Pulmonary artery endothelial cell (primary cell): ENCODE data around the gene DYNLT3. TPM values are rescaled to one million over a fixed set of nuclear protein-coding genes. Genes with fewer than 3 reads are reported as not detected.

ENCODE experiments used
- DNase-seq: peaks from one replicate; pipeline ENCODE4 v3.0.0-alpha.2; 2011; ENCODE audit warnings: low read depth, low spot score
- total RNA-seq: library from RNA; depleted of rRNA; stranded (reverse); fragments of >200 nt; gene quantifications from 2 replicates; pipeline ENCODE4 v1.2.3, GENCODE V29; 2014

Gene DYNLT3
- total RNA-seq, 1 donor from 2014 or later = 32.3 TPM

DNA sequence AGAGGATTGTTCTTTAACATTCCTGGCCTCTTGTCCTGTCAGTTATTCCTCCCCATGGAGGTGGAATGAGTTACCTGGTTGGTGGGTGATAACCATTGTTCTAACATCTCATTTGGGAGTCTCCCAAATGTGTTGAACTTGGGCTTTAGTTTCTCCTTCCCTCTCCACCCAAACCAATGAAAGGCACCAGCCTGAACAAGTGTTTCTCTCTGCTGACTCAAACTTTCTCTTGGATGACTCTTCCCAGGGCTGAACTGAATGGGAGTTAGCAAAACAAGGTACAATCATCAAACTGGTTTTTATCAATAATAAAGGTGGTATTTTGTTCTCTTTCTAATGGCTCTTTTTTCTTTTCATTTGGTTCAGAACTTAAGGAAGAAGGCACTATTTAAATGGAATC is 2.7 kb downstream of the DYNLT3 start:
- DNase-seq = no peak

GRCh38 chrX:37840931-37841330 is 6.4 kb downstream of the DYNLT3 start:
- DNase-seq = no peak

GRCh38 chrX:37834937-37835336 is 12.4 kb downstream of the DYNLT3 start:
- DNase-seq = no peak

GRCh38 chrX:37830371-37830770 is 17.0 kb downstream of the DYNLT3 start:
- no peak for DNase-seq

DNA sequence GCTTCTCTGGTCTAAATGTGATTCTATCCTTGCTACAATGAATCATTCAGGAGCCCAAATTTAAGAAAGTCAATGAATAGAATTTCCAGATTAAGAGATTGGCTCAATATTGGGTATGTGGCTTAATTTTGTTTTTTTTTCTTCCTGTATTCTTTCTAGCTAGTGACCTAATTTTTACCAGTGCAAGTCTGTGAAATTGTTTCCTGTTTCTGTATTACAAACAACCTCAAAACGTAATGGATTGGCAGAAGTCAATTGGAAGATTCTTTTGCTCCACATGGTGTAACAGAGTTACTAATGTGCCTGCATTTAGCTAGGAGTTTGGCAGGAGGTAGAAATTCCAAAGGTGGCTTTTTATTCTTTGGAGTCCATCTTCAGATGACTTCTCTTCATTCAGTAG is 17.6 kb downstream of the DYNLT3 start:
- no peak for DNase-seq

GRCh38 chrX:37825215-37825842 is 22.0 kb downstream of the DYNLT3 start:
- DNase-seq = no peak

GRCh38 chrX:37824491-37825214 is 22.7 kb downstream of the DYNLT3 start:
- DNase-seq = no peak

DNA sequence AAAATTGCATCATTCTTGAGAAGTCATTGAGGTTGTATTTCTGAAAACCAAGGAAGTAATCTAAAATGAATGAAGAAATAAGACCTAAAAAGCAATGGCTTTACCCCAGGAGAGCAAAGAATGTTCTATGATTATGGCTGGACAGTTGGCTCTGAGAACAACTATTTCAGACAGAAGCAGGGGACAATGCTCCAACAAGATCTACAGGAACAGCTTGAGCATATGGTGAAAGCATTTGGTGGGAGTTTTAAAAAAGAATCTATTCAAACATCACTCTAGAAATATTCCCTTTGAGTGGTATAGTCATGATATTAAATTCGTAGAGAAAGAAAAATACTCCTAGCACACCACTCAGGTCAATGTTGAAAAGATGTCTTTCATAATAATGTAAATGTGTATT is 26.7 kb downstream of the DYNLT3 start:
- no peak for DNase-seq

- DNase-seq = no peak
These were observed 29.3 kb downstream of the DYNLT3 start for GRCh38 chrX:37818031-37818430.

GRCh38 chrX:37817579-37817978 is 29.8 kb downstream of the DYNLT3 start:
- no peak for DNase-seq

- no peak for DNase-seq
These were observed 30.2 kb downstream of the DYNLT3 start for GRCh38 chrX:37817176-37817575.

DNA sequence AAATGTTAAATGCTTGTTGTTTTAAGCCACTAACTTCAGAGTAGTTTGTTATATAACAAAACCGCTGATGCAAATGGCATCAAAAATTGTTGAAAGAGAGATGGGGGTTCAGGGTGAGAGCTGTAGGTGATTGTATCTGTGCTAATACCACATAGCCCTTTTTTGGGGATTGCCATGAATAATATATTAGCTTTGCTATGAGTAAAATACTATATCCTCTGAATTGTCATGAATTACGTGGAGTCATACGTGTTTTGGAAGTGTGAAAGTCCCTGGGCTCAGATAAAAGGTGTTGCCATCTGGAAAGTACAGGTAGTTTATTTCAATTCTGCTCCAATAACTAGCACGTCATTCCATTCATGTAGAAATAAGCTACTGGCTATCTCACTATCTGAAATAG is 30.6 kb downstream of the DYNLT3 start:
- no peak for DNase-seq

DNA sequence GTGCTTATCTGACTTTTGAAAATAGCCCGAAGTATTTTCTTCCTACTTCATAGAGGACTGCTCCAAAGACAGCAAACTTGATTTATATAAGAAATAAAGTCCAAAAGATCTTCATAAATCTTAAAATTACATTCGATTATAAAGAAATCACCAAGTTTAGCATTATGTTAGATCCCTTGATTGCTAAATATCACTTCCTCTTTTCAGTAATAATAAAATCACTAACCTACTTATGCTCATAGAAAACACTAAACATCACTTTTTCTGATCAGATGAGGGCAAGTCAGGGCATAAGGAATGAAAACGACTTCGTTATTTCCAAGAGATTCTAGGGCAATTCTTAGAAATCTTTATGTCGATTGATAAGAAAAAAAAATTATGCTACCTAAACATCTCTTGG is 32.0 kb downstream of the DYNLT3 start:
- no peak for DNase-seq

DNA sequence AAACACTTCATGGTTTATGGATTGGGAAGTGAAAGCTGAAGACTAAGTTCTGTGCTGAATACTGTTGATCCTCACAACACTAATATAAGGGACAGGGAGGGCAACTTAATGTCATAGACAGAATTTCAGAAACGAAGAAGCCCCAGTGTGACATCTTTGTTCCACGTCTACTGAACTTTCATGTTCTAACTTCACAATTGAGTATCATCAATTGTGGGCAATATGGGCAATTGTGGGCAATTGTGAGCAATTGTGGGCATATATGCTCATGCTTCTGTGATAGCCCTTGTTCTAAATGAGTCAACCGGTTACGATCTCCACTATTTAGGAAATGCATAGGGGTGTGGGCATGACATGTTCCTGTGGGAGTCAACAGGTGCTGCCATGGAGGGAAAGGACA is 33.8 kb downstream of the DYNLT3 start:
- no peak for DNase-seq

GRCh38 chrX:37812110-37812509 is 35.3 kb downstream of the DYNLT3 start:
- DNase-seq = no peak

- DNase-seq = no peak
These were observed 37.4 kb downstream of the DYNLT3 start for GRCh38 chrX:37809970-37810369.

GRCh38 chrX:37803057-37803456 is 44.3 kb downstream of the DYNLT3 start:
- DNase-seq = no peak

- DNase-seq = no peak
These were observed 45.3 kb downstream of the DYNLT3 start for GRCh38 chrX:37802028-37802427.

DNA sequence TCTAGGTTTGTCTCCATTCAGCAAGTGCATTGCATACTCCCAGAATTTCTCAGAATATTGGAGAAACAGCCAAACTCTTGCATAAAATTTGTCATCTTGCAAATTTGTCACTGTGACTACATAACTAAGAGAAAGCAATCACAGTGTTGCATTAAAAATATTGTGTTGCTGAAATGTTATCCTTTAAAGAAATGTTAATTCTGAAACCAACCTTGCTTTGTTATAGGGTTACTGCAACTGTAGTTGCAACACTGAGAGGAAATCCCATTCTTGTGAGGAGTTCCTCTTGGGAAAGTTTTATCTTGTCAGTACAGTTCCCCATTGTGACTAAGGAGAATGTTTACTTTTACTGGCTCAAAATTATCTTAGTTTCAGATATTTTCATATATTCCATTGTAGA is 46.7 kb downstream of the DYNLT3 start:
- DNase-seq = no peak

- no peak for DNase-seq
These were observed 47.4 kb downstream of the DYNLT3 start for GRCh38 chrX:37799936-37800335.

- no peak for DNase-seq
These were observed 50.6 kb downstream of the DYNLT3 start for GRCh38 chrX:37796805-37797204.

GRCh38 chrX:37796310-37796709 is 51.1 kb downstream of the DYNLT3 start:
- DNase-seq = no peak
